NCI-H2081 treated with DMSO at 0.1 percent for 48 hours (cell line): ENCODE measurements around the gene SRCIN1.
"Not testable (repeated sequence)": the region's sequence is repeated elsewhere in the genome, so short reads cannot be mapped to it uniquely, and the experiment has no call there.

Source experiments
- DNase-seq: peaks from one replicate; lab custom pipeline; 2025; lab: John Stamatoyannopoulos, UW

The SRCIN1 gene

GRCh38 chr17:38605841-38606645 lies at the start of gene SRCIN1:
Gene SRCIN1, minus strand, starts transcription at chr17:38605952. Its CDS starts 247 bp downstream, at chr17:38605705.
- DNase-seq = no peak

- DNase-seq = no peak
Measured at GRCh38 chr17:38654411-38655398, 49.0 kb upstream of the SRCIN1 start.

- DNase-seq = no peak
Measured at GRCh38 chr17:38653679-38654078, 47.9 kb upstream of the SRCIN1 start.

- no peak for DNase-seq
Measured at GRCh38 chr17:38653230-38653629, 47.5 kb upstream of the SRCIN1 start.

GRCh38 chr17:38650653-38651173 lies 45.0 kb upstream of the SRCIN1 start:
- DNase-seq = not testable (repeated sequence)

- DNase-seq = no peak
Measured at GRCh38 chr17:38637951-38638350, 32.2 kb upstream of the SRCIN1 start.

GRCh38 chr17:38636054-38636453 lies 30.3 kb upstream of the SRCIN1 start:
- DNase-seq = no peak

GRCh38 chr17:38632334-38632733 lies 26.6 kb upstream of the SRCIN1 start:
- DNase-seq = no peak

- no peak for DNase-seq
Measured at GRCh38 chr17:38628441-38628840, 22.7 kb upstream of the SRCIN1 start.

GRCh38 chr17:38627957-38628356 lies 22.2 kb upstream of the SRCIN1 start:
- DNase-seq = no peak

- not testable (repeated sequence) for DNase-seq
Measured at GRCh38 chr17:38626606-38627226, 21.0 kb upstream of the SRCIN1 start.

- no peak for DNase-seq
Measured at GRCh38 chr17:38625482-38625881, 19.7 kb upstream of the SRCIN1 start.

- DNase-seq = not testable (repeated sequence)
Measured at GRCh38 chr17:38624782-38625355, 19.1 kb upstream of the SRCIN1 start.

- no peak for DNase-seq
Measured at GRCh38 chr17:38621538-38621937, 15.8 kb upstream of the SRCIN1 start.

GRCh38 chr17:38620551-38621277 lies 15.0 kb upstream of the SRCIN1 start:
- DNase-seq = no peak

GRCh38 chr17:38619937-38620550 lies 14.3 kb upstream of the SRCIN1 start:
- DNase-seq = no peak

GRCh38 chr17:38619451-38619795 lies 13.7 kb upstream of the SRCIN1 start:
- no peak for DNase-seq

GRCh38 chr17:38617967-38618760 lies 12.4 kb upstream of the SRCIN1 start:
- DNase-seq = no peak

GRCh38 chr17:38617074-38617860 lies 11.5 kb upstream of the SRCIN1 start:
- no peak for DNase-seq
